ENCODE results near the gene SAMD8.

The SAMD8 gene

GRCh38 chr10:75111365-75111906 lies at the start of gene SAMD8:
SAMD8 (plus strand) TSS chr10:75111656; CDS start chr10:75150529, 38,873 bp downstream.
- DNase-seq = peak; percentile 91

GRCh38 chr10:75061709-75062505 lies 49.5 kb upstream of the SAMD8 start:
- DNase-seq = no peak

- no peak for DNase-seq
Measured at GRCh38 chr10:75062506-75063299, 48.8 kb upstream of the SAMD8 start.

- no peak for DNase-seq
Measured at GRCh38 chr10:75063461-75064230, 47.8 kb upstream of the SAMD8 start.

GRCh38 chr10:75065076-75065475 lies 46.4 kb upstream of the SAMD8 start:
- no peak for DNase-seq

- no peak for DNase-seq
Measured at GRCh38 chr10:75066271-75066670, 45.2 kb upstream of the SAMD8 start.

- DNase-seq = no peak
Measured at GRCh38 chr10:75067272-75067671, 44.2 kb upstream of the SAMD8 start.

GRCh38 chr10:75068523-75068922 lies 42.9 kb upstream of the SAMD8 start:
- no peak for DNase-seq

- DNase-seq = no peak
Measured at GRCh38 chr10:75070476-75070875, 41.0 kb upstream of the SAMD8 start.

GRCh38 chr10:75070961-75071428 lies 40.5 kb upstream of the SAMD8 start:
- no peak for DNase-seq

- DNase-seq = no peak
Measured at GRCh38 chr10:75071756-75072155, 39.7 kb upstream of the SAMD8 start.

- no peak for DNase-seq
Measured at GRCh38 chr10:75072727-75073126, 38.7 kb upstream of the SAMD8 start.

- no peak for DNase-seq
Measured at GRCh38 chr10:75073442-75073841, 38.0 kb upstream of the SAMD8 start.

GRCh38 chr10:75074711-75075445 lies 36.6 kb upstream of the SAMD8 start:
- no peak for DNase-seq

GRCh38 chr10:75076348-75076747 lies 35.1 kb upstream of the SAMD8 start:
- DNase-seq = no peak

GRCh38 chr10:75079436-75080083 lies 31.9 kb upstream of the SAMD8 start:
- DNase-seq = no peak

- DNase-seq = no peak
Measured at GRCh38 chr10:75080554-75080953, 30.9 kb upstream of the SAMD8 start.

GRCh38 chr10:75081379-75081778 lies 30.1 kb upstream of the SAMD8 start:
- DNase-seq = no peak

- DNase-seq = no peak
Measured at GRCh38 chr10:75083972-75084833, 27.3 kb upstream of the SAMD8 start.

- DNase-seq = no peak
Measured at GRCh38 chr10:75084834-75085384, 26.5 kb upstream of the SAMD8 start.

All from amniotic stem cell (primary cell).